Memory B cell (primary cell): ENCODE results near the gene HSPE1.
A peak's percentile ranks its signal among the peaks of the same experiment; 100 is the strongest.
"Not testable (repeated sequence)": the region's sequence is repeated elsewhere in the genome, so short reads cannot be mapped to it uniquely, and the experiment has no call there.

Experiments
- ATAC-seq: fragments of 150-1000 bp; cut with Tn5 transposase; 2 replicates; pipeline ENCODE4 v1.10.0; 2021; ENCODE audit warnings: low read depth, mild to moderate bottlenecking, moderate library complexity
- DNase-seq, 2 donors: peaks; one replicate each; pipeline ENCODE4 v3.0.0; 2022; ENCODE audit warnings: low spot score in 2 of 2
- H3K27ac Mint-ChIP-seq: one replicate; pipeline ENCODE4 v1.8.0; 2022; ENCODE audit warnings: mild to moderate bottlenecking, moderate library complexity, mixed read lengths
- H3K27me3 Mint-ChIP-seq: one replicate; pipeline ENCODE4 v1.8.0; 2022; ENCODE audit warnings: mixed read lengths
- H3K36me3 Mint-ChIP-seq: one replicate; pipeline ENCODE4 v1.8.0; 2022; ENCODE audit warnings: mild to moderate bottlenecking, mixed read lengths
- H3K4me1 Mint-ChIP-seq: one replicate; pipeline ENCODE4 v1.8.0; 2022; ENCODE audit warnings: mixed read lengths
- H3K4me3 Mint-ChIP-seq: one replicate; pipeline ENCODE4 v1.8.0; 2022; ENCODE audit warnings: mild to moderate bottlenecking, moderate library complexity, mixed read lengths
- H3K9me3 Mint-ChIP-seq: one replicate; pipeline ENCODE4 v1.8.0; 2022; ENCODE audit warnings: mixed read lengths

The HSPE1 gene

GRCh38 chr2:197480165-197481036 lies 19.8 kb upstream of the HSPE1 start:
- ATAC-seq = no peak
- Mint-ChIP-seq H3K4me3 (no peak overlapping the region), H3K27ac (no peak overlapping the region), H3K9me3 (peaks cover 2% of the 10 kb centered on the region), H3K36me3 (peaks cover 24% of the 10 kb centered on the region), H3K4me1 (no peaks in the 10 kb centered on the region), H3K27me3 (no peaks in the 10 kb centered on the region)
- DNase-seq = no peak

- H3K4me3 Mint-ChIP-seq, ATAC-seq, H3K27ac Mint-ChIP-seq, H3K27me3 Mint-ChIP-seq, DNase-seq, H3K4me1 Mint-ChIP-seq, H3K9me3 Mint-ChIP-seq: not testable (repeated sequence)
- H3K36me3 Mint-ChIP-seq = peaks cover 29% of the 10 kb centered on the region
These were observed 15.9 kb upstream of the HSPE1 start for GRCh38 chr2:197484248-197484647.

GRCh38 chr2:197486175-197486574 lies 14.0 kb upstream of the HSPE1 start:
- DNase-seq = no peak
- no peak for ATAC-seq
- Mint-ChIP-seq H3K4me1 (no peaks in the 10 kb centered on the region), H3K4me3 (no peak overlapping the region), H3K36me3 (peaks cover 32% of the 10 kb centered on the region), H3K9me3 (peaks cover 2% of the 10 kb centered on the region), H3K27me3 (no peaks in the 10 kb centered on the region), H3K27ac (no peak overlapping the region)

GRCh38 chr2:197487385-197487784 lies 12.8 kb upstream of the HSPE1 start:
- Mint-ChIP-seq H3K9me3 (peaks cover 2% of the 10 kb centered on the region), H3K36me3 (peaks cover 28% of the 10 kb centered on the region), H3K27me3 (no peaks in the 10 kb centered on the region), H3K4me1 (no peaks in the 10 kb centered on the region), H3K27ac (no peak overlapping the region), H3K4me3 (no peak overlapping the region)
- ATAC-seq = no peak
- DNase-seq = no peak

- no peak overlapping the region for H3K4me3 Mint-ChIP-seq
- H3K27ac Mint-ChIP-seq = peak overlapping the region; percentile 53
- H3K27me3 Mint-ChIP-seq = no peaks in the 10 kb centered on the region
- peaks cover 23% of the 10 kb centered on the region for H3K4me1 Mint-ChIP-seq
- no peaks in the 10 kb centered on the region for H3K9me3 Mint-ChIP-seq
- no peak for DNase-seq
- peaks cover 19% of the 10 kb centered on the region for H3K36me3 Mint-ChIP-seq
- ATAC-seq = no peak
These were observed 4.6 kb upstream of the HSPE1 start for GRCh38 chr2:197495433-197496134.

- DNase-seq (no peak), ATAC-seq (no peak)
- peaks cover 28% of the 10 kb centered on the region for H3K4me1 Mint-ChIP-seq
- H3K27me3 Mint-ChIP-seq = no peaks in the 10 kb centered on the region
- no peak overlapping the region for H3K4me3 Mint-ChIP-seq
- peaks cover 18% of the 10 kb centered on the region for H3K36me3 Mint-ChIP-seq
- no peaks in the 10 kb centered on the region for H3K9me3 Mint-ChIP-seq
- peak overlapping the region; percentile 53 for H3K27ac Mint-ChIP-seq
These were observed 3.5 kb upstream of the HSPE1 start for GRCh38 chr2:197496695-197497094.

- H3K36me3 Mint-ChIP-seq = peaks cover 20% of the 10 kb centered on the region
- DNase-seq (no peak), ATAC-seq (no peak)
- H3K4me3 Mint-ChIP-seq = peak overlapping the region; percentile 90
- H3K4me1 Mint-ChIP-seq = peaks cover 32% of the 10 kb centered on the region
- H3K27me3 Mint-ChIP-seq = no peaks in the 10 kb centered on the region
- H3K9me3 Mint-ChIP-seq = no peaks in the 10 kb centered on the region
- H3K27ac Mint-ChIP-seq = peak overlapping the region; percentile 53
These were observed 2.9 kb upstream of the HSPE1 start for GRCh38 chr2:197497326-197497725.

- ATAC-seq (no peak), DNase-seq (no peak)
- Mint-ChIP-seq H3K9me3 (no peaks in the 10 kb centered on the region), H3K27ac (peak overlapping the region; percentile 96), H3K4me1 (peaks cover 33% of the 10 kb centered on the region), H3K36me3 (peaks cover 18% of the 10 kb centered on the region), H3K27me3 (no peaks in the 10 kb centered on the region), H3K4me3 (peak overlapping the region; percentile 90)
These were observed 1.8 kb upstream of the HSPE1 start for GRCh38 chr2:197498235-197498936.

GRCh38 chr2:197498937-197499593 lies 1.1 kb upstream of the HSPE1 start:
- Mint-ChIP-seq H3K4me3 (peak overlapping the region; percentile 90), H3K27ac (peak overlapping the region; percentile 96), H3K36me3 (peaks cover 18% of the 10 kb centered on the region), H3K27me3 (no peaks in the 10 kb centered on the region), H3K4me1 (peaks cover 33% of the 10 kb centered on the region), H3K9me3 (no peaks in the 10 kb centered on the region)
- DNase-seq (peak; percentile 24 to 47), ATAC-seq (no peak)

- Mint-ChIP-seq H3K27me3 (no peaks in the 10 kb centered on the region), H3K36me3 (peaks cover 14% of the 10 kb centered on the region), H3K9me3 (no peaks in the 10 kb centered on the region), H3K4me1 (peaks cover 32% of the 10 kb centered on the region), H3K27ac (peak overlapping the region; percentile 96), H3K4me3 (peak overlapping the region; percentile 90)
- DNase-seq (no peak), ATAC-seq (peak; percentile 20)
These were observed 438 bp downstream of the HSPE1 start for GRCh38 chr2:197500503-197501131.

GRCh38 chr2:197502201-197502600 lies 2.0 kb downstream of the HSPE1 start:
- Mint-ChIP-seq H3K4me1 (peaks cover 23% of the 10 kb centered on the region), H3K36me3 (peaks cover 10% of the 10 kb centered on the region)

GRCh38 chr2:197502685-197503084 lies 2.5 kb downstream of the HSPE1 start:
- H3K4me1 Mint-ChIP-seq = peaks cover 20% of the 10 kb centered on the region
- no peak for ATAC-seq
- DNase-seq = no peak
- H3K27me3 Mint-ChIP-seq = no peaks in the 10 kb centered on the region
- H3K9me3 Mint-ChIP-seq = no peaks in the 10 kb centered on the region
- peak overlapping the region; percentile 96 for H3K27ac Mint-ChIP-seq
- H3K36me3 Mint-ChIP-seq = peaks cover 8% of the 10 kb centered on the region
- no peak overlapping the region for H3K4me3 Mint-ChIP-seq

More at GRCh38 chr2:197502201-197502600, 2.0 kb downstream of the HSPE1 start:
- no peak for DNase-seq
- Mint-ChIP-seq H3K27ac (peak overlapping the region; percentile 96), H3K4me3 (peak overlapping the region; percentile 13), H3K9me3 (no peaks in the 10 kb centered on the region), H3K27me3 (no peaks in the 10 kb centered on the region)
- no peak for ATAC-seq

GRCh38 chr2:197504000-197504399 lies 3.8 kb downstream of the HSPE1 start:
- no peak overlapping the region for H3K27ac Mint-ChIP-seq

More at GRCh38 chr2:197504000-197504399, 3.8 kb downstream of the HSPE1 start:
- no peaks in the 10 kb centered on the region for H3K9me3 Mint-ChIP-seq
- peaks cover 6% of the 10 kb centered on the region for H3K36me3 Mint-ChIP-seq
- no peak overlapping the region for H3K4me3 Mint-ChIP-seq
- no peaks in the 10 kb centered on the region for H3K27me3 Mint-ChIP-seq
- no peak for ATAC-seq
- no peak for DNase-seq
- H3K4me1 Mint-ChIP-seq = peaks cover 13% of the 10 kb centered on the region
